ENCODE measurements around the gene EMP2.
"Not testable (repeated sequence)": the region's sequence is repeated elsewhere in the genome, so short reads cannot be mapped to it uniquely, and the experiment has no call there.

DNA sequence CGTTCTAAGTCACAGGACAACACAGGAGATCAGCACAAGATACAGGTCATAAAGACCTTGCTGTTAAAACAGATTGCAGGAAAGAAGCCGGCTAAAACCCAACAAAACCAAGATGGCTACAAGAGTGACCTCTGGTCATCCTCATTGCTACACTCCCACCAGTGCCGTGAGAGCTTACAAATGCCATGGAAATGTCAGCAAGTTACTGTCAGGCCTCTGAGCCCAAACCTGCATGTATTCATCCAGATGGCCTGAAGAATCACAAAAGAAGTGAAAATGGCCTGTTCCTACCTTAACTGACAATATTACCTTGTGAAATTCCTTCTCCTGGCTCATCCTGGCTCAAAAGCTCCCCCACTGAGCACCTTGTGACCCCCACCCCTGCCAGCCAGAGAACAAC, 75.1 kb downstream of the EMP2 start:
- TF ChIP-seq CTCF (conservative IDR thresholded peaks at IDR 0.05; ENCODE audit: low read length); EZH2phosphoT487 (IDR thresholded peaks at IDR 0.05; ENCODE audit: borderline replicate concordance): not testable (repeated sequence)

All from Loucy (cell line).